Gastroesophageal sphincter (tissue), 3 donors: ENCODE results near the gene ARHGAP29.

Source experiments
- CTCF ChIP-seq, 4 experiments: fragments of 200-600 bp in 2 of 4; fragments of 450-650 bp in 2 of 4; sonication (generic) in 1 of 4; IDR thresholded peaks; one replicate each; pipeline ENCODE4 v1.5.1; 2017 to 2019; ENCODE audit warnings: antibody characterized with exemption in 4 of 4, mild to moderate bottlenecking in 2 of 4, moderate library complexity in 2 of 4
- EP300 ChIP-seq: sonication (generic); formaldehyde crosslinking; IDR thresholded peaks from one replicate; pipeline ENCODE4 v1.6.1; 2017; ENCODE audit warnings: antibody characterized with exemption, mild to moderate bottlenecking
- POLR2A ChIP-seq, 2 donors: fragments of 450-650 bp; IDR thresholded peaks; one replicate each; pipeline ENCODE4 v1.6.1; 2017; ENCODE audit warnings: antibody characterized with exemption in 2 of 2, mild to moderate bottlenecking in 2 of 2, moderate library complexity in 1 of 2
- POLR2AphosphoS5 ChIP-seq: sonication (generic); formaldehyde crosslinking; IDR thresholded peaks from one replicate; pipeline ENCODE4 v1.6.1; 2017; ENCODE audit warnings: antibody characterized with exemption

- TF ChIP-seq CTCF (IDR thresholded peaks at IDR 0.05) (no peak), EP300 (no peak), POLR2AphosphoS5 (no peak), POLR2A (IDR thresholded peaks at IDR 0.05) (no peak)
Observed at GRCh38 chr1:94253456-94254017, 16.2 kb upstream of the ARHGAP29 start.
